Measurements from ENCODE around the gene SLCO4A1. TPM values are rescaled to one million over a fixed set of nuclear protein-coding genes. Genes with fewer than 3 reads are reported as not detected.

The SLCO4A1 gene
- total and polyA plus RNA-seq, 9 of the 15 experiments (the other 6 are each of a cell fraction or from before 2014, with no cell fraction given) = 1.6 to 21.9 (median 12.8) TPM

DNA sequence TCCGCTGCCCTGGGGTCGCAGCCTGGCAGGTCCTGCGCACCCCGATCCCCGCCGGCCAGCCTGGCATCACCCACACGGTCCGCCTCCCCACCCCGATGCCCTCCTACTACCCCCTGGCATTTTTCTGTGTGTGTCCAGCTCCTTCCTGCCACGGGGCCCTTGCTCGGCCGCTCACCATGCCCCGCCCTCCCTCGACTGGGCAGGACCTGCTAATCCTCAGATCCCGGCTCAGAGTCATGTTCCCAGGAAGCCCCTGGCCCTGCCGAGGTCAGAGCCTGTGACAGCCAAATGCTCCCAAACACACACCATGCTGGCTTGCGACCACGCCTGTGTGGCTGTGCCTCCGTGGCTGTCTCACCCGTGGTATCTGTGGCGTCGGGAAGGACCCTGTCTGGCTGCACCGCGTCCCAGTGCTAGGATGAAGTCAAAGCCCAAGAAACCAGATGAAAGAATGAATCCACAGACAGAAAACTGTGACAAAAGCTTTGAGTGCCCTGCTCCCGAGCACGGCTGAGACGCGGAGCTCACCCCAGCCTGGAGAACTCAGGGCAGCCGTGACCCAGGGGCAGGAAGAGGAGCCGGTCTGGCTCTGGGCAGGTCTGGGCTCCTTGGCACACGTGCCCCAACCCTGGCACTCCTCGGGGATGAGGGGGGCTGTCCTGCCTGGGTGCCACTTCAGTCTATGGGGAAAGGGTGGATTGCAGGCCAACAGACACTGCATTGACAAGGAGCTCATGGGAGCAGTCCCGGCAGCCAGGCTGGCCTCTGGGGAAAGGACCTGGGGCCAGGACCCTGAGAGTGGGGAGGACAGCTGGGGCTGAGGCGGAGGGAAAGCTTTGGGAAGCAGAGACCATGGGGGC is 20.8 kb upstream of the SLCO4A1 start:
- H3K36me3 ChIP-seq (ENCODE audit: control insufficient read depth, insufficient read depth, low read length) = no peaks in the 10 kb centered on the region
- FAIRE-seq (no peak), DNase-seq (ENCODE audit: extremely low read depth in 1 of 4, low spot score in 3 of 4) (no peak), ATAC-seq (no peak)
- no peak overlapping the region for H3K4me3 ChIP-seq
- H3K27me3 ChIP-seq (ENCODE audit: control insufficient read depth in 2 of 2, insufficient read depth in 2 of 2, low read length in 2 of 2) = peaks cover 0 to 2% of the 10 kb centered on the region in 2 experiments; a peak in 2 of 5 replicates
- no peaks in the 10 kb centered on the region for H3K9me3 ChIP-seq (replicated peaks; ENCODE audit: control insufficient read depth, insufficient read depth, low read depth, low read length)
- intact Hi-C loops (cut with micrococcal nuclease) = loop anchor here (5.0 kb wide), 1 partner anchor 186 kb away; no protein-coding TSS in a partner anchor
- no peak overlapping the region for H2AFZ ChIP-seq (ENCODE audit: low read depth, low read length)
- H3K4me1 ChIP-seq (replicated peaks in 1 of 2; ENCODE audit: control insufficient read depth in 2 of 2, insufficient read depth in 2 of 2, low read length in 2 of 2) = peaks cover 13 to 81% of the 10 kb centered on the region in 2 experiments
- H3K9ac ChIP-seq (ENCODE audit: insufficient read depth in 1 of 2, low read depth in 2 of 2, low read length in 2 of 2) = peak overlapping the region in 1 of 2 experiments; percentile 28; a peak in 1 of 4 replicates
- 79% methylated on average over 28 of the region's 34 CpGs for WGBS (ENCODE audit: insufficient coverage, low coverage, missing lambda C conversion rate)
- no peak overlapping the region for H3K27ac ChIP-seq (ENCODE audit: extremely low read depth, low read depth, low read length)
- TF ChIP-seq KLF1 (tag; IDR thresholded peaks at IDR 0.05) (no peak), MYBL2 (IDR thresholded peaks at IDR 0.05; ENCODE audit: low read depth) (no peak), MYBL2 (CRISPR knock-in tag; IDR thresholded peaks at IDR 0.05; ENCODE audit: borderline replicate concordance) (no peak), TAF7 (tag; IDR thresholded peaks at IDR 0.05) (no peak), ZFP36 (IDR thresholded peaks at IDR 0.05; ENCODE audit: low read depth, low read length, partially characterized antibody) (no peak), NFIC (IDR thresholded peaks at IDR 0.05) (no peak), PCBP1 (IDR thresholded peaks at IDR 0.05; ENCODE audit: low read depth, low read length, poor library complexity, severe bottlenecking) (peak; percentile 10), ADNP (tag; IDR thresholded peaks at IDR 0.05) (no peak)
- TF ChIP-seq, protein P1, sequence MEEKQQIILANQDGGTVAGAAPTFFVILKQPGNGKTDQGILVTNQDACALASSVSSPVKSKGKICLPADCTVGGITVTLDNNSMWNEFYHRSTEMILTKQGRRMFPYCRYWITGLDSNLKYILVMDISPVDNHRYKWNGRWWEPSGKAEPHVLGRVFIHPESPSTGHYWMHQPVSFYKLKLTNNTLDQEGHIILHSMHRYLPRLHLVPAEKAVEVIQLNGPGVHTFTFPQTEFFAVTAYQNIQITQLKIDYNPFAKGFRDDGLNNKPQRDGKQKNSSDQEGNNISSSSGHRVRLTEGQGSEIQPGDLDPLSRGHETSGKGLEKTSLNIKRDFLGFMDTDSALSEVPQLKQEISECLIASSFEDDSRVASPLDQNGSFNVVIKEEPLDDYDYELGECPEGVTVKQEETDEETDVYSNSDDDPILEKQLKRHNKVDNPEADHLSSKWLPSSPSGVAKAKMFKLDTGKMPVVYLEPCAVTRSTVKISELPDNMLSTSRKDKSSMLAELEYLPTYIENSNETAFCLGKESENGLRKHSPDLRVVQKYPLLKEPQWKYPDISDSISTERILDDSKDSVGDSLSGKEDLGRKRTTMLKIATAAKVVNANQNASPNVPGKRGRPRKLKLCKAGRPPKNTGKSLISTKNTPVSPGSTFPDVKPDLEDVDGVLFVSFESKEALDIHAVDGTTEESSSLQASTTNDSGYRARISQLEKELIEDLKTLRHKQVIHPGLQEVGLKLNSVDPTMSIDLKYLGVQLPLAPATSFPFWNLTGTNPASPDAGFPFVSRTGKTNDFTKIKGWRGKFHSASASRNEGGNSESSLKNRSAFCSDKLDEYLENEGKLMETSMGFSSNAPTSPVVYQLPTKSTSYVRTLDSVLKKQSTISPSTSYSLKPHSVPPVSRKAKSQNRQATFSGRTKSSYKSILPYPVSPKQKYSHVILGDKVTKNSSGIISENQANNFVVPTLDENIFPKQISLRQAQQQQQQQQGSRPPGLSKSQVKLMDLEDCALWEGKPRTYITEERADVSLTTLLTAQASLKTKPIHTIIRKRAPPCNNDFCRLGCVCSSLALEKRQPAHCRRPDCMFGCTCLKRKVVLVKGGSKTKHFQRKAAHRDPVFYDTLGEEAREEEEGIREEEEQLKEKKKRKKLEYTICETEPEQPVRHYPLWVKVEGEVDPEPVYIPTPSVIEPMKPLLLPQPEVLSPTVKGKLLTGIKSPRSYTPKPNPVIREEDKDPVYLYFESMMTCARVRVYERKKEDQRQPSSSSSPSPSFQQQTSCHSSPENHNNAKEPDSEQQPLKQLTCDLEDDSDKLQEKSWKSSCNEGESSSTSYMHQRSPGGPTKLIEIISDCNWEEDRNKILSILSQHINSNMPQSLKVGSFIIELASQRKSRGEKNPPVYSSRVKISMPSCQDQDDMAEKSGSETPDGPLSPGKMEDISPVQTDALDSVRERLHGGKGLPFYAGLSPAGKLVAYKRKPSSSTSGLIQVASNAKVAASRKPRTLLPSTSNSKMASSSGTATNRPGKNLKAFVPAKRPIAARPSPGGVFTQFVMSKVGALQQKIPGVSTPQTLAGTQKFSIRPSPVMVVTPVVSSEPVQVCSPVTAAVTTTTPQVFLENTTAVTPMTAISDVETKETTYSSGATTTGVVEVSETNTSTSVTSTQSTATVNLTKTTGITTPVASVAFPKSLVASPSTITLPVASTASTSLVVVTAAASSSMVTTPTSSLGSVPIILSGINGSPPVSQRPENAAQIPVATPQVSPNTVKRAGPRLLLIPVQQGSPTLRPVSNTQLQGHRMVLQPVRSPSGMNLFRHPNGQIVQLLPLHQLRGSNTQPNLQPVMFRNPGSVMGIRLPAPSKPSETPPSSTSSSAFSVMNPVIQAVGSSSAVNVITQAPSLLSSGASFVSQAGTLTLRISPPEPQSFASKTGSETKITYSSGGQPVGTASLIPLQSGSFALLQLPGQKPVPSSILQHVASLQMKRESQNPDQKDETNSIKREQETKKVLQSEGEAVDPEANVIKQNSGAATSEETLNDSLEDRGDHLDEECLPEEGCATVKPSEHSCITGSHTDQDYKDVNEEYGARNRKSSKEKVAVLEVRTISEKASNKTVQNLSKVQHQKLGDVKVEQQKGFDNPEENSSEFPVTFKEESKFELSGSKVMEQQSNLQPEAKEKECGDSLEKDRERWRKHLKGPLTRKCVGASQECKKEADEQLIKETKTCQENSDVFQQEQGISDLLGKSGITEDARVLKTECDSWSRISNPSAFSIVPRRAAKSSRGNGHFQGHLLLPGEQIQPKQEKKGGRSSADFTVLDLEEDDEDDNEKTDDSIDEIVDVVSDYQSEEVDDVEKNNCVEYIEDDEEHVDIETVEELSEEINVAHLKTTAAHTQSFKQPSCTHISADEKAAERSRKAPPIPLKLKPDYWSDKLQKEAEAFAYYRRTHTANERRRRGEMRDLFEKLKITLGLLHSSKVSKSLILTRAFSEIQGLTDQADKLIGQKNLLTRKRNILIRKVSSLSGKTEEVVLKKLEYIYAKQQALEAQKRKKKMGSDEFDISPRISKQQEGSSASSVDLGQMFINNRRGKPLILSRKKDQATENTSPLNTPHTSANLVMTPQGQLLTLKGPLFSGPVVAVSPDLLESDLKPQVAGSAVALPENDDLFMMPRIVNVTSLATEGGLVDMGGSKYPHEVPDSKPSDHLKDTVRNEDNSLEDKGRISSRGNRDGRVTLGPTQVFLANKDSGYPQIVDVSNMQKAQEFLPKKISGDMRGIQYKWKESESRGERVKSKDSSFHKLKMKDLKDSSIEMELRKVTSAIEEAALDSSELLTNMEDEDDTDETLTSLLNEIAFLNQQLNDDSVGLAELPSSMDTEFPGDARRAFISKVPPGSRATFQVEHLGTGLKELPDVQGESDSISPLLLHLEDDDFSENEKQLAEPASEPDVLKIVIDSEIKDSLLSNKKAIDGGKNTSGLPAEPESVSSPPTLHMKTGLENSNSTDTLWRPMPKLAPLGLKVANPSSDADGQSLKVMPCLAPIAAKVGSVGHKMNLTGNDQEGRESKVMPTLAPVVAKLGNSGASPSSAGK (IDR thresholded peaks at IDR 0.05) = no peak
- no peak overlapping the region for H3K4me2 ChIP-seq (ENCODE audit: insufficient read depth, low read length)
- ChIA-PET CTCF (ENCODE audit: low intra/inter-chr PET ratio) (interaction anchor here (0.6 kb wide), 1 partner anchor 120 kb away, joined by 3 read pairs; no protein-coding TSS in a partner anchor), POLR2A (interaction anchor here (1.4 kb wide), 1 partner anchor 98 kb away, joined by 5 read pairs; no protein-coding TSS in a partner anchor)
- H3K79me2 ChIP-seq (ENCODE audit: control insufficient read depth, insufficient read depth, low read length) = no peaks in the 10 kb centered on the region
- 0 out of 2 replicates have a peak, but pooled peaks cover 3% of the 10 kb centered on the region for H4K20me1 ChIP-seq (replicated peaks; ENCODE audit: control insufficient read depth, insufficient read depth, low read length)
- no peaks in the 10 kb centered on the region for H3K9me1 ChIP-seq (ENCODE audit: control insufficient read depth, insufficient read depth, low read length)
- BruUV-seq (replicated peaks) = no TSS peak
- in situ Hi-C loops (cut with MboI) = no loop called here

All from K562 (cell line).